ENCODE measurements around the gene ANXA9. TPM values are rescaled to one million over a fixed set of nuclear protein-coding genes. Genes with fewer than 3 reads are reported as not detected.

ANXA9 gene
- total RNA-seq, 1 donor from 2014 or later = 9.3 TPM

- no peak for DNase-seq (ENCODE audit: low spot score)
Observed at GRCh38 chr1:151002051-151002450, 20.0 kb downstream of the ANXA9 start.

GRCh38 chr1:151002611-151003010 lies 20.5 kb downstream of the ANXA9 start:
- ATAC-seq = no peak
- no peak for DNase-seq (ENCODE audit: low spot score)

More at GRCh38 chr1:151002051-151002450, 20.0 kb downstream of the ANXA9 start:
- no peak for ATAC-seq

GRCh38 chr1:151003180-151003579 lies 21.1 kb downstream of the ANXA9 start:
- ATAC-seq (no peak), DNase-seq (ENCODE audit: low spot score) (no peak)

- ATAC-seq (no peak), DNase-seq (ENCODE audit: low spot score) (no peak)
Observed at GRCh38 chr1:151005729-151006319, 23.7 kb downstream of the ANXA9 start.

GRCh38 chr1:151006327-151007052 lies 24.4 kb downstream of the ANXA9 start, which contains the start of gene MINDY1:
Gene MINDY1 (minus strand): TSS chr1:151006902. CDS start chr1:151002617, 4,285 bp downstream.
- peak; percentile 68 for ATAC-seq
- DNase-seq (ENCODE audit: low spot score) = peak; percentile 77

- DNase-seq (ENCODE audit: low spot score) = no peak
- no peak for ATAC-seq
Observed at GRCh38 chr1:151007853-151008243, 25.8 kb downstream of the ANXA9 start.

GRCh38 chr1:151008244-151009205 lies 26.4 kb downstream of the ANXA9 start, which contains the start of gene PRUNE1:
Gene PRUNE1 (plus strand): TSS chr1:151008449. CDS start chr1:151008633, 184 bp downstream.
- peak; percentile 80 for ATAC-seq
- peak; percentile 98 for DNase-seq (ENCODE audit: low spot score)

GRCh38 chr1:151009206-151009587 lies 27.1 kb downstream of the ANXA9 start:
- DNase-seq (ENCODE audit: low spot score) (no peak), ATAC-seq (no peak)

- DNase-seq (ENCODE audit: low spot score) (no peak), ATAC-seq (no peak)
Observed at GRCh38 chr1:151009674-151010345, 27.7 kb downstream of the ANXA9 start.

- ATAC-seq = no peak
Observed at GRCh38 chr1:151010346-151010726, 28.2 kb downstream of the ANXA9 start.

GRCh38 chr1:151011154-151011850 lies 29.2 kb downstream of the ANXA9 start:
- ATAC-seq = no peak
- no peak for DNase-seq (ENCODE audit: low spot score)

More at GRCh38 chr1:151010346-151010726, 28.2 kb downstream of the ANXA9 start:
- no peak for DNase-seq (ENCODE audit: low spot score)

- peak; percentile 84 for DNase-seq (ENCODE audit: low spot score)
- peak; percentile 71 for ATAC-seq
Observed at GRCh38 chr1:151012684-151013471, 30.8 kb downstream of the ANXA9 start.

- DNase-seq (ENCODE audit: low spot score) = no peak
- ATAC-seq = peak; percentile 22
Observed at GRCh38 chr1:151013518-151013917, 31.4 kb downstream of the ANXA9 start.

GRCh38 chr1:151024540-151025146 lies 42.6 kb downstream of the ANXA9 start:
- DNase-seq (ENCODE audit: low spot score) = peak; percentile 74
- ATAC-seq = peak; percentile 94

GRCh38 chr1:151026460-151026859 lies 44.4 kb downstream of the ANXA9 start:
- DNase-seq (ENCODE audit: low spot score) (no peak), ATAC-seq (no peak)

GRCh38 chr1:151032164-151032563 lies 50.1 kb downstream of the ANXA9 start:
- DNase-seq (ENCODE audit: low spot score) (no peak), ATAC-seq (no peak)

GRCh38 chr1:151035167-151035566 lies 53.1 kb downstream of the ANXA9 start:
- ATAC-seq (no peak), DNase-seq (ENCODE audit: low spot score) (no peak)

- no peak for ATAC-seq
- no peak for DNase-seq (ENCODE audit: low spot score)
Observed at GRCh38 chr1:151036356-151036755, 54.3 kb downstream of the ANXA9 start, which contains the start of gene BNIPL. Gene BNIPL (plus strand): TSS chr1:151036586. CDS start chr1:151036726, 140 bp downstream.

- ATAC-seq (no peak), DNase-seq (ENCODE audit: low spot score) (no peak)
Observed at GRCh38 chr1:151037032-151037431, 54.9 kb downstream of the ANXA9 start.

Measured in left lobe of liver (tissue), 2 donors.